OCI-LY3 (cell line): ENCODE measurements around the gene HOXB1.

Experiments
- H2AFZ ChIP-seq: fragments of 200-600, 300-600 bp; shearing (Covaris generic); 2 replicates; pipeline ENCODE4 v1.6.0; 2014; ENCODE audit warnings: antibody characterized with exemption, low read depth, low read length
- H3K27ac ChIP-seq: fragments of 200-600, 300-600 bp; sonication (generic); 2 replicates; pipeline ENCODE4 v1.5.1; 2014; ENCODE audit warnings: mild to moderate bottlenecking, low read length, moderate library complexity, mixed read lengths
- H3K27me3 ChIP-seq: fragments of 200-600, 300-600 bp; sonication (generic); 2 replicates; pipeline ENCODE4 v1.6.1; 2014; ENCODE audit warnings: low read depth, low read length, mixed read lengths
- H3K36me3 ChIP-seq: fragments of 200-600, 300-600 bp; sonication (generic); replicated peaks from 2 replicates; pipeline ENCODE3; 2014; ENCODE audit warnings: low read depth, low read length, mixed read lengths
- H3K4me1 ChIP-seq: fragments of 300-600, 200-600 bp; sonication (generic); 2 replicates; pipeline ENCODE4 v1.6.1; 2014; ENCODE audit warnings: low read length, mixed read lengths
- H3K4me2 ChIP-seq: fragments of 200-600, 300-600 bp; sonication (generic); 2 replicates; pipeline ENCODE4 v1.6.1; 2014; ENCODE audit warnings: low read length, mixed read lengths
- H3K4me3 ChIP-seq: fragments of 300-600, 200-600 bp; sonication (generic); 2 replicates; pipeline ENCODE4 v1.5.1; 2014; ENCODE audit warnings: antibody characterized with exemption, mild to moderate bottlenecking, low read length, moderate library complexity
- H3K79me2 ChIP-seq: fragments of 300-600, 200-600 bp; shearing (Covaris generic); 2 replicates; pipeline ENCODE4 v1.6.1; 2014; ENCODE audit warnings: mild to moderate bottlenecking, low read length, mixed read lengths
- H3K9ac ChIP-seq: fragments of 300-600, 200-600 bp; shearing (Covaris generic); 2 replicates; pipeline ENCODE4 v1.6.0; 2014; ENCODE audit warnings: mild to moderate bottlenecking, low read length, moderate library complexity
- H3K9me3 ChIP-seq: fragments of 200-600, 300-600 bp; shearing (Covaris generic); 2 replicates; pipeline ENCODE4 v1.6.1; 2014; ENCODE audit warnings: low read length, mixed read lengths; ENCODE audit not compliant: insufficient read depth
- H4K20me1 ChIP-seq: fragments of 200-600, 300-600 bp; sonication (generic); 2 replicates; pipeline ENCODE4 v1.6.1; 2016; ENCODE audit warnings: low read length, mixed read lengths; ENCODE audit not compliant: insufficient read depth
- EZH2phosphoT487 ChIP-seq: fragments of 200-600 bp; shearing (Covaris generic); IDR thresholded peaks from 2 replicates; pipeline ENCODE4 v1.6.1; 2018; ENCODE audit warnings: antibody characterized with exemption, mixed run types, low read depth
- TF ChIP-seq, protein P1 (sequence below): fragments of 200-600, 300-600 bp; sonication (generic); IDR thresholded peaks from 2 replicates; pipeline ENCODE4 v1.5.1; 2014; ENCODE audit warnings: antibody characterized with exemption, low read length, low read depth

The HOXB1 gene

DNA sequence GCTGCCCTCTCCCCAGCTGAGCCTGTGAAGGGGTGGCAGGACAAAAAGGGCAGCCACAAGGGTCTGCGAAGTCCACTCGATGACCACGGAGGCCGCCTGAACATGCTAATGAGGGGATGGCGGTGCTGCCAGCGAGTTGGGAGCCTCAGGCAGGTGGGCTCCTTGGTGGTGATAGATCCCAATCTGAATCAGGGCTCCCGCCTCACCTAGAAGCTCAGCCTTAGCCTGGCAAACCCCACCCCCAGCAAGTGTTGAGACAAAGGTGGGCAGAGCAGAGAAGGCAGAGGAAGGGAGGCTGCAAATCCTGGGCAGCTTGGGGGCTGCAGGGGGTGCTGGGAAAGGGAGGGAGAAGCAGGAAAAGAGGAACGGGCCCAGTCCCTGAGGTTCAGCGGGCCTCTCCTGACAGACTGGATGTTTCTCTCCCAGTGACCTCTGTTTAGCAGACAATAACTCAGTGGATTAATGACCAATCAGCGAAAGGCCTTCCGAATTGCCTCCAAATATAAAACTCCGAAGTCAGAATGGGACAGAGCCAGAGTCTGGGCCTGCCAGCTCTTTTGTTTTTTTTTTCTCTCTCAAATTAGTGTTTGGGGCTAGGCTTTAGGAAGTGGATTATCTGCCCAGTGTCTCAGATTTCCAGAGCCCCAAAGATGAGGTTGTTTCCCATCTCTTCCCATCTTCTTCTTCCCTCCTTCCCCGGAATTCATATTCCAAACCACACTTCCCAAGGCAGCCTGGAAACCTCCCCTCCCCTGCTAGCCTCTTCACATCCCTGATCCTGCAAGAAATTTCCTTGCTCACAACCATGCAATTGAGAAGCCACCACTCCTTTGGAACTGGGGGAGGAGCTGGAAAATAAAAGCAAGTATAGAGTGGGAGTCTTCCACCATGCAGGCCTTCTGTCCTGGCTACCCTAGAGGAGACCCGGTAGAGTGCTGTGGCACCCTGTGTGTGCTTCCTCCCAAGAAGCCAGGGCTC, 29.3 kb upstream of the HOXB1 start:
- Histone ChIP-seq H3K4me3 (no peak overlapping the region), H2AFZ (no peak overlapping the region), H3K27ac (no peak overlapping the region), H3K4me2 (no peak overlapping the region), H3K9me3 (no peaks in the 10 kb centered on the region), H3K4me1 (peaks cover 48% of the 10 kb centered on the region), H3K36me3 (peaks cover 17% of the 10 kb centered on the region), H3K27me3 (no peaks in the 10 kb centered on the region), H4K20me1 (no peaks in the 10 kb centered on the region), H3K9ac (no peak overlapping the region), H3K79me2 (peaks cover 36% of the 10 kb centered on the region)
- TF ChIP-seq, protein P1, sequence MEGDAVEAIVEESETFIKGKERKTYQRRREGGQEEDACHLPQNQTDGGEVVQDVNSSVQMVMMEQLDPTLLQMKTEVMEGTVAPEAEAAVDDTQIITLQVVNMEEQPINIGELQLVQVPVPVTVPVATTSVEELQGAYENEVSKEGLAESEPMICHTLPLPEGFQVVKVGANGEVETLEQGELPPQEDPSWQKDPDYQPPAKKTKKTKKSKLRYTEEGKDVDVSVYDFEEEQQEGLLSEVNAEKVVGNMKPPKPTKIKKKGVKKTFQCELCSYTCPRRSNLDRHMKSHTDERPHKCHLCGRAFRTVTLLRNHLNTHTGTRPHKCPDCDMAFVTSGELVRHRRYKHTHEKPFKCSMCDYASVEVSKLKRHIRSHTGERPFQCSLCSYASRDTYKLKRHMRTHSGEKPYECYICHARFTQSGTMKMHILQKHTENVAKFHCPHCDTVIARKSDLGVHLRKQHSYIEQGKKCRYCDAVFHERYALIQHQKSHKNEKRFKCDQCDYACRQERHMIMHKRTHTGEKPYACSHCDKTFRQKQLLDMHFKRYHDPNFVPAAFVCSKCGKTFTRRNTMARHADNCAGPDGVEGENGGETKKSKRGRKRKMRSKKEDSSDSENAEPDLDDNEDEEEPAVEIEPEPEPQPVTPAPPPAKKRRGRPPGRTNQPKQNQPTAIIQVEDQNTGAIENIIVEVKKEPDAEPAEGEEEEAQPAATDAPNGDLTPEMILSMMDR: no peak
- TF ChIP-seq EZH2phosphoT487: no peak

DNA sequence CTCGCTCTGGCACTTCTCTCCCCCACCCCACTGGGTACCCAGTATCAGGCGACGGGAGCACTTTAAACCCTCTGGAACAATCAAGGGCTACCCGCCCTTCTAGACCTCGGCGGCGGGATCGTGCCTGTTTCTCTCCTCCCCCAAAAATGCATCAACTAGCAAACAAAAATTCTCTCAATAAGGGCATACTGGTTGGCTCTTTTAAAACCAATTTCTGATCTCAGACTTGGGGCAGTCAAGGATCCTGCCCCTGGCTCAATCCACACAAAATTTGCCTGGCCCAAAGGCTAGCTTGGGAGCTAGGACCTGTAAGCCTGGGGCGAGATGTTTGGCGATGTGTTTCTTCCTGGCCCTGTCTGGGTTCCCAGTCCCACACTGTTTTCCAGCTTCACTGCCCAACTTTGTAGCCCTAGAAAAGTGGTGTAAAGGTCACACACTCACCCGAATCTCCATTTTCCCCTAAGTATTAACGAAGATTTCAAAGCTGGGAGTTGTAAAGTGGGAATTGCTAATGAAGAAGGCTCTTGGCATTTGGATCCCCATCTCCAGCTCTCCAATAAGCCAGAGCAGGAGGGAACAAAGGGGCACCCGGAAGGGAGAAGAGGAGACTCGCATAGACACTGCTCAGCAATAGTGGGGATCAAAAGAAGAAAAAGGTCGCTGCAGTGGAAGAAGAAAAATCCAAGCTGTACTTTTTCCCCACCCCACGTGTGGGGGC, 28.5 kb upstream of the HOXB1 start:
- Histone ChIP-seq H3K4me1 (peaks cover 48% of the 10 kb centered on the region), H3K27me3 (no peaks in the 10 kb centered on the region), H3K9me3 (no peaks in the 10 kb centered on the region), H3K27ac (no peak overlapping the region), H3K9ac (no peak overlapping the region), H3K79me2 (peaks cover 40% of the 10 kb centered on the region), H3K4me3 (no peak overlapping the region), H3K36me3 (peaks cover 19% of the 10 kb centered on the region), H2AFZ (no peak overlapping the region), H3K4me2 (no peak overlapping the region), H4K20me1 (no peaks in the 10 kb centered on the region)
- TF ChIP-seq, protein P1: peak; percentile 9; the same call in 1 of the 2 replicates
- no peak for TF ChIP-seq EZH2phosphoT487

DNA sequence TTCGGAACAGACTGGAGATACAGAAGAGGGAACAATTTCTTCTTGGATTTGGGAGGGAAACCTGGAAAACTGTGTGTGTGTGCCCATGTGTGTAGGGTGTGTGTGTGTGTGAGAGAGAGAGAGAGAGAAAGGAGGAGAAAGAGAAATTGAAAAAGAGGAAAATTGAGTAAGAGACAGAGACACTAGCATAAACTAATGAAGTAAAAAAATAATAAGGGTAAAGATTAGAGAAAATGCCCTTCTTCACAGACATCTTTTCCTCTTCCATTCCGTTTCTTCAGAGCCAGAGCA, 28.0 kb upstream of the HOXB1 start:
- TF ChIP-seq, protein P1: no peak
- TF ChIP-seq EZH2phosphoT487: no peak
- Histone ChIP-seq H3K4me1 (peaks cover 51% of the 10 kb centered on the region), H3K9me3 (no peaks in the 10 kb centered on the region), H3K27me3 (no peaks in the 10 kb centered on the region), H3K4me2 (no peak overlapping the region), H3K27ac (no peak overlapping the region), H3K9ac (no peak overlapping the region), H3K4me3 (no peak overlapping the region), H3K79me2 (peaks cover 41% of the 10 kb centered on the region), H2AFZ (no peak overlapping the region), H4K20me1 (no peaks in the 10 kb centered on the region), H3K36me3 (peaks cover 20% of the 10 kb centered on the region)
